C4-2B (cell line): ENCODE measurements around the gene DUSP5.

Source experiments
- H3K27ac ChIP-seq: fragments of 450-650 bp; 2 replicates; pipeline ENCODE4 v1.5.1; 2017
- ZFX ChIP-seq: fragments of 450-650 bp; IDR thresholded peaks from 2 replicates; pipeline ENCODE4 v1.6.1; 2017
- TF ChIP-seq, protein P1 (sequence below): fragments of 450-650 bp; conservative IDR thresholded peaks from 2 replicates; pipeline ENCODE4 v1.5.1; 2017; ENCODE audit warnings: mild to moderate bottlenecking

Gene DUSP5

GRCh38 chr10:110498982-110499795 is 1.5 kb downstream of the DUSP5 start:
- TF ChIP-seq, protein P1, sequence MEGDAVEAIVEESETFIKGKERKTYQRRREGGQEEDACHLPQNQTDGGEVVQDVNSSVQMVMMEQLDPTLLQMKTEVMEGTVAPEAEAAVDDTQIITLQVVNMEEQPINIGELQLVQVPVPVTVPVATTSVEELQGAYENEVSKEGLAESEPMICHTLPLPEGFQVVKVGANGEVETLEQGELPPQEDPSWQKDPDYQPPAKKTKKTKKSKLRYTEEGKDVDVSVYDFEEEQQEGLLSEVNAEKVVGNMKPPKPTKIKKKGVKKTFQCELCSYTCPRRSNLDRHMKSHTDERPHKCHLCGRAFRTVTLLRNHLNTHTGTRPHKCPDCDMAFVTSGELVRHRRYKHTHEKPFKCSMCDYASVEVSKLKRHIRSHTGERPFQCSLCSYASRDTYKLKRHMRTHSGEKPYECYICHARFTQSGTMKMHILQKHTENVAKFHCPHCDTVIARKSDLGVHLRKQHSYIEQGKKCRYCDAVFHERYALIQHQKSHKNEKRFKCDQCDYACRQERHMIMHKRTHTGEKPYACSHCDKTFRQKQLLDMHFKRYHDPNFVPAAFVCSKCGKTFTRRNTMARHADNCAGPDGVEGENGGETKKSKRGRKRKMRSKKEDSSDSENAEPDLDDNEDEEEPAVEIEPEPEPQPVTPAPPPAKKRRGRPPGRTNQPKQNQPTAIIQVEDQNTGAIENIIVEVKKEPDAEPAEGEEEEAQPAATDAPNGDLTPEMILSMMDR, result no peak
- no peak for TF ChIP-seq ZFX
- no peak overlapping the region for H3K27ac ChIP-seq

DNA sequence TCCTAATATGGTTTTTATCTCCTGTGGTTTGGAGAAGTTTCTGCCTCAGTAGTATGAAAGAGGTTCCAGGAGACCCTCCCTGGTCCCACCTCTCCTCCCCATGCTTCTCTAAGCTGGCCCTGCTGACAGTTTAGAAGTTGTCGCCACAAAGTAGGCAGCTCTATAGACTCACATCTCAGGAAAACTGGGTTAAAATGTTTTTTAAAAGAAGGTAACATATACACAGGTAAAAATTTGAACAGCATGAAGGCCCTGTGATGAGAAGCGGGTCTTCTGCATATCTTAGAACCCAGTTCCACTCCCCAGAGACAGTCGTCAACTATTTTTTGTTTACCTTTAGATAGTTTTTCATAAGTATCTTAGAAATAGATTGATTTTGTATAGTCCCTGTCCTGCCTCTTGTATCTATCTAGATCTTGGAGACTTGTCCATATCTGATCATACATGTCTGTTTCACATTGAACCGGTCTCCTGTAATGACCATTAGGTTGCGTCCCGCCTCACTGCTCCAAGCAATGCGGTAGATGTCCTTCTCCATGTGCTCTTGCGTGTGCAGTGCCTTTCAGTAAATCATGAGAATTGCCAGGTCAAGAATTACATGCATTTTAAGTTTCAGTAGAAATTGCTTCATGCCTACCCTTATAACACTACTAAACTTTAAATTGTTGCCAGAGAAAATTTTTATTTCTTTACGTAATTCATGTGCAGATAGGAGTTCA is 2.2 kb downstream of the DUSP5 start:
- H3K27ac ChIP-seq, result no peak overlapping the region
- TF ChIP-seq, protein P1, result no peak
- no peak for TF ChIP-seq ZFX

GRCh38 chr10:110500515-110500905 is 2.8 kb downstream of the DUSP5 start:
- peak overlapping the region; percentile 40; the same call in 1 of the 2 replicates for H3K27ac ChIP-seq

GRCh38 chr10:110501142-110501937 is 3.6 kb downstream of the DUSP5 start:
- TF ChIP-seq ZFX, result no peak
- TF ChIP-seq, protein P1, result no peak

More at GRCh38 chr10:110500515-110500905, 2.8 kb downstream of the DUSP5 start:
- TF ChIP-seq ZFX, result no peak
- TF ChIP-seq, protein P1, result no peak

GRCh38 chr10:110502072-110502845 is 4.6 kb downstream of the DUSP5 start:
- no peak overlapping the region for H3K27ac ChIP-seq
- TF ChIP-seq, protein P1, result no peak
- no peak for TF ChIP-seq ZFX

More at GRCh38 chr10:110501142-110501937, 3.6 kb downstream of the DUSP5 start:
- H3K27ac ChIP-seq, result peak overlapping the region; percentile 40

- TF ChIP-seq, protein P1, result no peak
- TF ChIP-seq ZFX, result no peak
- H3K27ac ChIP-seq, result no peak overlapping the region; the same call in 1 of the 2 replicates
Observed at GRCh38 chr10:110502851-110503301, 5.2 kb downstream of the DUSP5 start.
